Activated CD8-positive, alpha-beta T cell treated with anti-CD3 and anti-CD28 coated beads for 36 hours (primary cell): ENCODE measurements around the gene ALDH1A3. TPM values are rescaled to one million over a fixed set of nuclear protein-coding genes. Genes with fewer than 3 reads are reported as not detected.

Source experiments
- ATAC-seq: fragments of 200-7000 bp; cut with Tn5 transposase; one replicate; pipeline ENCODE4 v1.10.0; 2021; ENCODE audit warnings: mild to moderate bottlenecking, moderate library complexity
- CTCF ChIA-PET: fragments of 350-600 bp; sonication (Branson Sonifier 250); formaldehyde crosslinking; loops from one replicate; lab custom pipeline; 2021; ENCODE audit warnings: antibody characterized with exemption; lab: Charles Lee
- POLR2A ChIA-PET: fragments of 350-600 bp; sonication (Branson Sonifier 250); formaldehyde crosslinking; loops from one replicate; lab custom pipeline; 2021; ENCODE audit warnings: antibody characterized with exemption; lab: Charles Lee
- DNase-seq: peaks from one replicate; pipeline ENCODE4 v3.0.0-alpha.2; 2020
- H3K27ac Mint-ChIP-seq: one replicate; pipeline ENCODE4 v1.8.0; 2021; ENCODE audit warnings: mild to moderate bottlenecking, mixed read lengths
- H3K27me3 Mint-ChIP-seq: one replicate; pipeline ENCODE4 v1.8.0; 2021; ENCODE audit warnings: mixed read lengths
- H3K36me3 Mint-ChIP-seq: one replicate; pipeline ENCODE4 v1.8.0; 2021; ENCODE audit warnings: low read depth, mixed read lengths
- H3K4me1 Mint-ChIP-seq: one replicate; pipeline ENCODE4 v1.8.0; 2021; ENCODE audit warnings: low read depth, mixed read lengths
- H3K4me3 Mint-ChIP-seq: one replicate; pipeline ENCODE4 v1.8.0; 2021; ENCODE audit warnings: mild to moderate bottlenecking, moderate library complexity, mixed read lengths
- H3K9me3 Mint-ChIP-seq: one replicate; pipeline ENCODE4 v1.8.0; 2021; ENCODE audit warnings: mixed read lengths
- intact Hi-C: fragments of 100-400 bp; cut with micrococcal nuclease; formaldehyde crosslinking; loops from one replicate; pipeline ENCODE4 v1.10.0; 2022
- total RNA-seq, 2 experiments: library from RNA; stranded (reverse); gene quantifications; one replicate each; pipeline ENCODE4 v1.2.3, GENCODE V29; 2021
- TF ChIP-seq, protein P1 (sequence below): fragments of 200-600 bp; IDR thresholded peaks from one replicate; pipeline ENCODE4 v1.8.0; 2022; ENCODE audit warnings: antibody characterized with exemption, mild to moderate bottlenecking

Gene ALDH1A3
- total RNA-seq, 2 experiments from 2014 or later = not detected

- ChIA-PET CTCF (interaction anchor here (4.0 kb wide), 1 partner anchor 8 kb away, joined by 26 read pairs; the partner anchor contains the start of gene LRRK1), POLR2A (no interaction called here)
- H3K36me3 Mint-ChIP-seq = no peaks in the 10 kb centered on the region
- intact Hi-C loops = no loop called here
- H3K9me3 Mint-ChIP-seq = no peaks in the 10 kb centered on the region
- ATAC-seq = no peak
- peaks cover 24% of the 10 kb centered on the region for H3K27me3 Mint-ChIP-seq
- peaks cover 9% of the 10 kb centered on the region for H3K4me1 Mint-ChIP-seq
- H3K27ac Mint-ChIP-seq = no peak overlapping the region
- H3K4me3 Mint-ChIP-seq = no peak overlapping the region
- DNase-seq = no peak
- TF ChIP-seq, protein P1, sequence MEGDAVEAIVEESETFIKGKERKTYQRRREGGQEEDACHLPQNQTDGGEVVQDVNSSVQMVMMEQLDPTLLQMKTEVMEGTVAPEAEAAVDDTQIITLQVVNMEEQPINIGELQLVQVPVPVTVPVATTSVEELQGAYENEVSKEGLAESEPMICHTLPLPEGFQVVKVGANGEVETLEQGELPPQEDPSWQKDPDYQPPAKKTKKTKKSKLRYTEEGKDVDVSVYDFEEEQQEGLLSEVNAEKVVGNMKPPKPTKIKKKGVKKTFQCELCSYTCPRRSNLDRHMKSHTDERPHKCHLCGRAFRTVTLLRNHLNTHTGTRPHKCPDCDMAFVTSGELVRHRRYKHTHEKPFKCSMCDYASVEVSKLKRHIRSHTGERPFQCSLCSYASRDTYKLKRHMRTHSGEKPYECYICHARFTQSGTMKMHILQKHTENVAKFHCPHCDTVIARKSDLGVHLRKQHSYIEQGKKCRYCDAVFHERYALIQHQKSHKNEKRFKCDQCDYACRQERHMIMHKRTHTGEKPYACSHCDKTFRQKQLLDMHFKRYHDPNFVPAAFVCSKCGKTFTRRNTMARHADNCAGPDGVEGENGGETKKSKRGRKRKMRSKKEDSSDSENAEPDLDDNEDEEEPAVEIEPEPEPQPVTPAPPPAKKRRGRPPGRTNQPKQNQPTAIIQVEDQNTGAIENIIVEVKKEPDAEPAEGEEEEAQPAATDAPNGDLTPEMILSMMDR = no peak
Observed at GRCh38 chr15:100926258-100926657, 46.6 kb downstream of the ALDH1A3 start.

DNA sequence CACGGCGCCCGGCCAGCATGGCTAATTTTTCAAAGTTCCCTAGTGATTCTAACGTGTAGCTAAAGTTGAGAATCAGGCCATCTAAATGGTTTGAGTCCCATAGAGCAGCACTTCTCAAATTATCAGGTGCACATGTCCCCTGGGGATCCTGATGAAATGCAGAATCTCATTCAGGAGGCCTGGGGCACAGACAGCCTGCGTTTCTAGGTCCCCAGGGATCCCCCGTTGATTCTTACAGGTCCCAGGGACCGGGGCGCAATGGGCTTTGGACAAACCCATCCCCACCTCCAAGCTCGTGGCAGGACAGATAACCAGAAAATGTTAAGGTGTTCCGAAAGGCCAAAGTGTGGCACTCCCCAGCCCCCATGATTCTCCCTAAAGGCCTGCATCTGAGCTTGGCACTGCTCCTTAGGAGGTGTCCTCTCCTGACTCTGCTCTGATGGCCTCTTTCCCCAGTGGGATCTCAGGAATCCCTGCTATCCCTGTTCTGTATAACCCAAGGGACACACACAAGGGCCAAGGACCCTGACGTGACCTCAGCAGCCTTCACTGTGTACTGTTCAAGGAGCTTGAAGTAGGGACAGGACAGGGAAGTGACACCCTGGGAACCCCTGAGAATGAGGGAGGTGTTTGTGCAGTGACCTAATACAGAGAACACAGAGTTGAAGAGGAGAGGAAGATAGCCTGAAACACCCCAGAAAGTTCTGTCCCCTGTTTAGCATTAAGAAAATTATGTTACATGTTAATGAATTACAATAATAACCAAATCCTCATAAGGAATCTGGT is 47.5 kb downstream of the ALDH1A3 start:
- H3K9me3 Mint-ChIP-seq = no peaks in the 10 kb centered on the region
- intact Hi-C loops = no loop called here
- DNase-seq = no peak
- no peak overlapping the region for H3K27ac Mint-ChIP-seq
- H3K4me1 Mint-ChIP-seq = peaks cover 6% of the 10 kb centered on the region
- no peak overlapping the region for H3K4me3 Mint-ChIP-seq
- TF ChIP-seq, protein P1 = no peak
- ChIA-PET CTCF (interaction anchor here (1.1 to 4.0 kb wide), 3 partner anchors 9 to 80 kb away, joined by 3 to 26 read pairs (median 3); partner anchors contain the start of gene LRRK1), POLR2A (no interaction called here)
- peaks cover 17% of the 10 kb centered on the region for H3K27me3 Mint-ChIP-seq
- H3K36me3 Mint-ChIP-seq = no peaks in the 10 kb centered on the region
- ATAC-seq = no peak

GRCh38 chr15:100928632-100929280 is 49.1 kb downstream of the ALDH1A3 start:
- DNase-seq = no peak
- ATAC-seq = no peak
- H3K27me3 Mint-ChIP-seq = peaks cover 6% of the 10 kb centered on the region
- H3K4me1 Mint-ChIP-seq = no peaks in the 10 kb centered on the region
- intact Hi-C loops = no loop called here
- TF ChIP-seq, protein P1 = no peak
- POLR2A ChIA-PET = no interaction called here
- H3K27ac Mint-ChIP-seq = no peak overlapping the region
- H3K4me3 Mint-ChIP-seq = no peak overlapping the region
- no peaks in the 10 kb centered on the region for H3K9me3 Mint-ChIP-seq
- no peaks in the 10 kb centered on the region for H3K36me3 Mint-ChIP-seq
- CTCF ChIA-PET = interaction anchor here (1.2 to 4.0 kb wide), 2 partner anchors 10 to 78 kb away, joined by 4 to 26 read pairs; partner anchors contain the start of gene LRRK1

DNA sequence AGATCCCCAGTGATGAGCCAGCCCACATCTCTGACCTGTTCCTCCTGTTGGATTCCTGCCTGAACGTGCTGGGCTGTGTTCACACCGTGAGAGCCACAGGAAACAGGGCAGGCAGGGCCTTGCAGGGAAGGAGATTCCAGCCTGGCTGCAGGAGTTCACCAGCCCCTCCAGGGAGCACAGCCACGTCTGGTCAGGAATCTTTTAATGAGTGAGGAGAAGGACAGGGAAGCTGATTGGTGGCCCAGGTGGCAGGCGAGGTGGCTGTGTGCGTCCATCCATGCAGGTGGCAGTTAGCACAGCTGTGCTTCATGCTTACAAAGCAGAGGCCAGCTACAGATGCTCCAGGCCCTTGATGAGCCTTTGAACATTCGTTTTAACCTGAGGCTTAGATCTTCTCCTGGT is 50.0 kb downstream of the ALDH1A3 start:
- no peak overlapping the region for H3K4me3 Mint-ChIP-seq
- intact Hi-C loops = no loop called here
- TF ChIP-seq, protein P1 = no peak
- no peaks in the 10 kb centered on the region for H3K9me3 Mint-ChIP-seq
- H3K4me1 Mint-ChIP-seq = no peaks in the 10 kb centered on the region
- ATAC-seq (no peak), DNase-seq (no peak)
- H3K36me3 Mint-ChIP-seq = no peaks in the 10 kb centered on the region
- ChIA-PET CTCF (interaction anchor here (4.0 kb wide), 1 partner anchor 11 kb away, joined by 26 read pairs; the partner anchor contains the start of gene LRRK1), POLR2A (interaction anchor here (1.5 kb wide), 1 partner anchor 52 kb away, joined by 3 read pairs; no protein-coding TSS in a partner anchor)
- no peak overlapping the region for H3K27ac Mint-ChIP-seq
- peaks cover 1% of the 10 kb centered on the region for H3K27me3 Mint-ChIP-seq
